ENCODE data around the gene ZNF362. TPM values are rescaled to one million over a fixed set of nuclear protein-coding genes. Genes with fewer than 3 reads are reported as not detected.

The ZNF362 gene
- total RNA-seq, 1 experiment from 2014 or later: 10.8 TPM

GRCh38 chr1:33263890-33264504 is 7.7 kb downstream of the ZNF362 start:
- ChIA-PET CTCF (no interaction called here), POLR2A (ENCODE audit: unreplicated experiment) (no interaction called here)
- Histone ChIP-seq H3K4me2 (ENCODE audit: low read length) (no peak overlapping the region), H3K9me3 (ENCODE audit: low read length) (no peaks in the 10 kb centered on the region), H3K4me1 (ENCODE audit: insufficient read depth, low read length) (no peaks in the 10 kb centered on the region), H3K79me2 (ENCODE audit: low read length) (peaks cover 22% of the 10 kb centered on the region), H3K27me3 (ENCODE audit: low read length) (no peaks in the 10 kb centered on the region), H3K27ac (ENCODE audit: low read length) (no peak overlapping the region), H3K9me2 (replicated peaks; ENCODE audit: low read length) (no peaks in the 10 kb centered on the region), H3K36me3 (ENCODE audit: low read depth, low read length) (no peaks in the 10 kb centered on the region), H3F3A (ENCODE audit: low read length, unreplicated experiment) (no peaks in the 10 kb centered on the region), H3K4me3 (ENCODE audit: low read length) (no peak overlapping the region), H2AFZ (ENCODE audit: low read length) (no peak overlapping the region), H4K20me1 (ENCODE audit: low read length) (no peaks in the 10 kb centered on the region), H3K9ac (ENCODE audit: low read length) (no peak overlapping the region)
- no TSS peak for BruUV-seq (replicated peaks)
- intact Hi-C loops (cut with micrococcal nuclease): no loop called here
- DNase-seq: no peak
- no peak for ATAC-seq
- TF ChIP-seq EZH2phosphoT487 (IDR thresholded peaks at IDR 0.05; ENCODE audit: borderline replicate concordance, low read length) (no peak), EZH2 (IDR thresholded peaks at IDR 0.05; ENCODE audit: low read length, unreplicated experiment) (no peak), CTCF (conservative IDR thresholded peaks at IDR 0.05; ENCODE audit: low read depth, low read length) (no peak)

- no peaks in the 10 kb centered on the region for H3K9me3 ChIP-seq (ENCODE audit: low read length)
- no TSS peak for BruUV-seq (replicated peaks)
- 0 out of 2 replicates have a peak, but pooled peaks cover 7% of the 10 kb centered on the region for H3K79me2 ChIP-seq (ENCODE audit: low read length)
- H3F3A ChIP-seq (ENCODE audit: low read length, unreplicated experiment): no peaks in the 10 kb centered on the region
- DNase-seq (no peak), ATAC-seq (no peak)
- no peaks in the 10 kb centered on the region for H3K27me3 ChIP-seq (ENCODE audit: low read length)
- no peak overlapping the region for H2AFZ ChIP-seq (ENCODE audit: low read length)
- ChIA-PET CTCF (no interaction called here), POLR2A (ENCODE audit: unreplicated experiment) (no interaction called here)
- no peak overlapping the region for H3K4me2 ChIP-seq (ENCODE audit: low read length)
- no peak overlapping the region for H3K27ac ChIP-seq (ENCODE audit: low read length)
- no peak for TF ChIP-seq CTCF (conservative IDR thresholded peaks at IDR 0.05; ENCODE audit: low read depth, low read length)
- no peak for TF ChIP-seq EZH2phosphoT487 (IDR thresholded peaks at IDR 0.05; ENCODE audit: borderline replicate concordance, low read length)
- TF ChIP-seq EZH2 (IDR thresholded peaks at IDR 0.05; ENCODE audit: low read length, unreplicated experiment): no peak
- H3K36me3 ChIP-seq (ENCODE audit: low read depth, low read length): no peaks in the 10 kb centered on the region
- H4K20me1 ChIP-seq (ENCODE audit: low read length): no peaks in the 10 kb centered on the region
- intact Hi-C loops (cut with micrococcal nuclease): no loop called here
- H3K4me1 ChIP-seq (ENCODE audit: insufficient read depth, low read length): no peaks in the 10 kb centered on the region
- no peak overlapping the region for H3K9ac ChIP-seq (ENCODE audit: low read length)
- no peak overlapping the region for H3K4me3 ChIP-seq (ENCODE audit: low read length)
- H3K9me2 ChIP-seq (replicated peaks; ENCODE audit: low read length): no peaks in the 10 kb centered on the region
Observed at GRCh38 chr1:33265780-33266605, 9.7 kb downstream of the ZNF362 start.

GRCh38 chr1:33266766-33267165 is 10.5 kb downstream of the ZNF362 start:
- no peak for TF ChIP-seq EZH2 (IDR thresholded peaks at IDR 0.05; ENCODE audit: low read length, unreplicated experiment)
- TF ChIP-seq CTCF (conservative IDR thresholded peaks at IDR 0.05; ENCODE audit: low read depth, low read length): no peak
- TF ChIP-seq EZH2phosphoT487 (IDR thresholded peaks at IDR 0.05; ENCODE audit: borderline replicate concordance, low read length): no peak
- H3K4me3 ChIP-seq (ENCODE audit: low read length): no peak overlapping the region
- H3K36me3 ChIP-seq (ENCODE audit: low read depth, low read length): no peaks in the 10 kb centered on the region
- 0 out of 2 replicates have a peak, but pooled peaks cover under 1% of the 10 kb centered on the region for H3K79me2 ChIP-seq (ENCODE audit: low read length)
- no peaks in the 10 kb centered on the region for H3F3A ChIP-seq (ENCODE audit: low read length, unreplicated experiment)
- ATAC-seq (no peak), DNase-seq (no peak)
- H3K4me1 ChIP-seq (ENCODE audit: insufficient read depth, low read length): no peaks in the 10 kb centered on the region
- no peaks in the 10 kb centered on the region for H3K9me3 ChIP-seq (ENCODE audit: low read length)
- no TSS peak for BruUV-seq (replicated peaks)
- intact Hi-C loops (cut with micrococcal nuclease): no loop called here
- H4K20me1 ChIP-seq (ENCODE audit: low read length): no peaks in the 10 kb centered on the region
- no peak overlapping the region for H2AFZ ChIP-seq (ENCODE audit: low read length)
- no peak overlapping the region for H3K4me2 ChIP-seq (ENCODE audit: low read length)
- H3K27ac ChIP-seq (ENCODE audit: low read length): no peak overlapping the region
- no peaks in the 10 kb centered on the region for H3K9me2 ChIP-seq (replicated peaks; ENCODE audit: low read length)
- ChIA-PET CTCF (no interaction called here), POLR2A (ENCODE audit: unreplicated experiment) (no interaction called here)
- no peak overlapping the region for H3K9ac ChIP-seq (ENCODE audit: low read length)
- no peaks in the 10 kb centered on the region for H3K27me3 ChIP-seq (ENCODE audit: low read length)
